H1 (cell line): ENCODE data around the gene SH2D4B. TPM values are rescaled to one million over a fixed set of nuclear protein-coding genes. Genes with fewer than 3 reads are reported as not detected.

Source experiments
- CTCF ChIA-PET: fragments of 300-600 bp; sonication (Branson Sonifier 250); formaldehyde crosslinking; loops from one replicate; lab custom pipeline; 2021; ENCODE audit not compliant: partially characterized antibody; lab: Charles Lee
- POLR2A ChIA-PET: fragments of 300-600 bp; sonication (Branson Sonifier 250); formaldehyde crosslinking; loops from one replicate; lab custom pipeline; 2021; ENCODE audit warnings: inconsistent platforms; ENCODE audit not compliant: partially characterized antibody; lab: Charles Lee
- DNase-seq, 2 experiments: peaks; one replicate each; pipeline versions ENCODE4 v3.0.0 to v3.0.0-alpha.2; 2010 to 2022; ENCODE audit warnings: low spot score in 2 of 2, low read depth in 1 of 2, mixed read lengths in 1 of 2
- FAIRE-seq: peaks from 2 replicates; lab custom pipeline; 2011; peaks lifted over from hg19 to GRCh38; lab: Jason Lieb, UNC
- H2AFZ ChIP-seq: 2 replicates; pipeline ENCODE4 v1.8.1; 2012; ENCODE audit warnings: low read length, inconsistent platforms
- H2AK5ac ChIP-seq: 2 replicates; pipeline ENCODE4 v1.6.1; 2013; ENCODE audit warnings: low read depth, low read length
- H2BK120ac ChIP-seq: replicated peaks from 2 replicates; pipeline ENCODE3; 2013; ENCODE audit warnings: low read depth, low read length, inconsistent platforms
- H2BK12ac ChIP-seq: 2 replicates; pipeline ENCODE4 v1.6.1; 2013; ENCODE audit warnings: low read depth, low read length
- H2BK15ac ChIP-seq: 2 replicates; pipeline ENCODE4 v1.6.1; 2013; ENCODE audit warnings: low read length
- H2BK20ac ChIP-seq: 2 replicates; pipeline ENCODE4 v1.6.1; 2013; ENCODE audit warnings: low read length
- H2BK5ac ChIP-seq: 2 replicates; pipeline ENCODE4 v1.6.1; 2013; ENCODE audit warnings: low read depth, low read length
- H3K14ac ChIP-seq: 2 replicates; pipeline ENCODE4 v1.6.1; 2013; ENCODE audit warnings: inconsistent platforms; ENCODE audit not compliant: insufficient read length
- H3K18ac ChIP-seq: 2 replicates; pipeline ENCODE4 v1.6.1; 2013; ENCODE audit warnings: low read length; ENCODE audit errors: extremely low read depth
- H3K23ac ChIP-seq: 2 replicates; pipeline ENCODE4 v1.6.1; 2013; ENCODE audit warnings: inconsistent platforms; ENCODE audit not compliant: insufficient read length
- H3K23me2 ChIP-seq: 2 replicates; pipeline ENCODE4 v1.6.1; 2013; ENCODE audit warnings: low read depth, low read length
- H3K27ac ChIP-seq: 2 replicates; pipeline ENCODE4 v1.6.1; 2011; ENCODE audit warnings: low read depth, low read length, inconsistent platforms
- H3K27me3 ChIP-seq, 4 experiments: replicated peaks in 1 of 4; 1 replicate in 1 of 4; 2 replicates in 3 of 4; pipeline versions ENCODE4 v1.6.1 to v1.8.1; 2011 to 2013; ENCODE audit warnings: low read length in 3 of 4, mild to moderate bottlenecking in 3 of 4, inconsistent platforms in 2 of 4, mixed read lengths in 2 of 4, moderate library complexity in 1 of 4; ENCODE audit not compliant: control insufficient read depth in 3 of 4, insufficient read depth in 3 of 4; ENCODE audit errors: extremely low read depth in 1 of 4
- H3K36me3 ChIP-seq, 4 experiments: 2 replicates each; pipeline versions ENCODE4 v1.6.1 to v1.8.1; 2011 to 2013; ENCODE audit warnings: mild to moderate bottlenecking in 4 of 4, low read length in 3 of 4, moderate library complexity in 2 of 4, control low read depth in 1 of 4, inconsistent platforms in 1 of 4; ENCODE audit not compliant: insufficient read depth in 4 of 4, control insufficient read depth in 2 of 4
- H3K4ac ChIP-seq: replicated peaks from 2 replicates; pipeline ENCODE3; 2013; ENCODE audit warnings: low read length, low read depth, mixed read lengths, inconsistent platforms; ENCODE audit not compliant: insufficient read length
- H3K4me1 ChIP-seq, 4 experiments: replicated peaks in 1 of 4; 1 replicate in 1 of 4; 2 replicates in 3 of 4; pipeline versions ENCODE4 v1.6.1 to v1.8.1; 2011 to 2013; ENCODE audit warnings: low read length in 3 of 4, inconsistent platforms in 2 of 4, mixed read lengths in 1 of 4; ENCODE audit not compliant: insufficient read depth in 4 of 4, control insufficient read depth in 3 of 4
- H3K4me2 ChIP-seq, 2 experiments: 2 replicates each; pipeline versions ENCODE4 v1.6.1 to v1.8.1; 2011 to 2013; ENCODE audit warnings: low read depth in 2 of 2, low read length in 2 of 2, control low read depth in 1 of 2, inconsistent platforms in 1 of 2, mild to moderate bottlenecking in 1 of 2; ENCODE audit not compliant: insufficient read depth in 1 of 2
- H3K4me3 ChIP-seq, 4 experiments: fragments of 200-600, 300-600 bp in 1 of 4; sonication (generic), shearing (Covaris generic), sonication (Bioruptor Twin) in 1 of 4; 2 replicates each; pipeline versions ENCODE4 v1.5.1 to v1.8.1; 2011 to 2016; ENCODE audit warnings: low read length in 4 of 4, low read depth in 3 of 4, control low read depth in 2 of 4, inconsistent platforms in 2 of 4, mild to moderate bottlenecking in 2 of 4, mixed read lengths in 1 of 4, moderate library complexity in 1 of 4; ENCODE audit not compliant: insufficient read depth in 2 of 4; ENCODE audit errors: extremely low read depth in 1 of 4
- H3K56ac ChIP-seq: replicated peaks from 2 replicates; pipeline ENCODE3; 2013; ENCODE audit warnings: low read depth, mild to moderate bottlenecking, mixed read lengths, low read length, inconsistent platforms; ENCODE audit not compliant: insufficient read length
- H3K79me1 ChIP-seq: 2 replicates; pipeline ENCODE4 v1.6.1; 2013; ENCODE audit warnings: low read depth, low read length, control low read depth
- H3K79me2 ChIP-seq, 2 experiments: 2 replicates each; pipeline versions ENCODE4 v1.6.1 to v1.8.1; 2012 to 2013; ENCODE audit warnings: low read length in 2 of 2, mild to moderate bottlenecking in 2 of 2, inconsistent platforms in 1 of 2; ENCODE audit not compliant: insufficient read depth in 2 of 2, control insufficient read depth in 1 of 2
- H3K9ac ChIP-seq, 4 experiments: replicated peaks in 1 of 4; 1 replicate in 1 of 4; 2 replicates in 3 of 4; pipeline versions ENCODE4 v1.6.1 to v1.8.1; 2011 to 2013; ENCODE audit warnings: low read depth in 3 of 4, low read length in 3 of 4, control low read depth in 2 of 4, mild to moderate bottlenecking in 2 of 4, moderate library complexity in 2 of 4, inconsistent platforms in 1 of 4; ENCODE audit errors: extremely low read depth in 1 of 4
- H3K9me3 ChIP-seq, 2 experiments: 2 replicates each; pipeline versions ENCODE4 v1.6.1 to v1.8.1; 2012 to 2013; ENCODE audit warnings: mild to moderate bottlenecking in 2 of 2, moderate library complexity in 2 of 2, control low read depth in 1 of 2, inconsistent platforms in 1 of 2, low read depth in 1 of 2, low read length in 1 of 2, mixed read lengths in 1 of 2; ENCODE audit not compliant: insufficient read depth in 2 of 2
- H4K20me1 ChIP-seq, 2 experiments: replicated peaks in 1 of 2; 2 replicates each; pipeline versions ENCODE3 to v1.8.1; 2011 to 2013; ENCODE audit warnings: inconsistent platforms in 2 of 2, low read length in 2 of 2, mild to moderate bottlenecking in 1 of 2; ENCODE audit not compliant: insufficient read depth in 2 of 2, control insufficient read depth in 1 of 2
- H4K5ac ChIP-seq: 2 replicates; pipeline ENCODE4 v1.6.1; 2013; ENCODE audit warnings: low read length, low read depth, mixed read lengths, inconsistent platforms; ENCODE audit not compliant: insufficient read length
- H4K8ac ChIP-seq: 2 replicates; pipeline ENCODE4 v1.8.0; 2013; ENCODE audit warnings: mild to moderate bottlenecking, moderate library complexity, low read length, inconsistent platforms; ENCODE audit not compliant: insufficient read depth; ENCODE audit errors: extremely low read depth
- H4K91ac ChIP-seq: replicated peaks from 2 replicates; pipeline ENCODE3; 2013; ENCODE audit warnings: low read length, mixed read lengths, inconsistent platforms; ENCODE audit not compliant: insufficient read length
- TBP ChIP-seq: IDR thresholded peaks from 2 replicates; pipeline ENCODE4 v1.6.1; 2011; ENCODE audit warnings: low read depth, low read length, improper control_type of control experiment
- WGBS, 2 experiments: shearing (Covaris generic) in 1 of 2; methylation state at CpG; one replicate each; pipeline versions ENCODE4 v1.1.6 to v1.1.7; 2013 to 2015; ENCODE audit warnings: low lambda C conversion rate in 2 of 2, mixed read lengths in 2 of 2, inconsistent platforms in 1 of 2, low coverage in 1 of 2, missing lambda C conversion rate in 1 of 2; ENCODE audit not compliant: insufficient replicate concordance in 2 of 2, insufficient coverage in 1 of 2, insufficient read length in 1 of 2; ENCODE audit errors: extremely low coverage in 1 of 2, missing lambda C conversion rate in 1 of 2; 5-methylcytosine and 5-hydroxymethylcytosine counted together
- polyA plus RNA-seq, 7 experiments: library from polyadenylated mRNA; depleted of rRNA in 3 of 7; stranded (reverse) in 5 of 7; unstranded in 2 of 7; fragments of >200 nt in 5 of 7; fragments of 200-250 nt in 2 of 7; gene quantifications; 1 replicate in 5 of 7; 2 replicates in 1 of 7; 4 replicates in 1 of 7; pipeline versions ENCODE4 v1.2.1 to v1.2.3, GENCODE V29; 2011 to 2013; ENCODE audit warnings: missing spikeins in 2 of 7, mixed read lengths in 2 of 7
- total RNA-seq: library from RNA; stranded (reverse); fragmentation: NEBNext Ultra II Directional; extraction: Animal tissue kit (Norgen Biotek cat#: 25700); gene quantifications from 2 replicates; pipeline ENCODE4 v1.2.1, GENCODE V29; 2021

SH2D4B gene
- total and polyA plus RNA-seq, 2 of the 8 experiments (the other 6 are each of a cell fraction or from before 2014, with no cell fraction given): 0.06 to 0.13 TPM

- H3K4me3 ChIP-seq: no peak overlapping the region
- H4K8ac ChIP-seq: no peak overlapping the region
- H2BK15ac ChIP-seq: no peak overlapping the region
- H3K27ac ChIP-seq: no peak overlapping the region
- H3K36me3 ChIP-seq: no peaks in the 10 kb centered on the region
- 92% methylated on average over 13 of the region's 13 CpGs; no CpG with 5 or more reads in 1 of the 2 experiments for WGBS, 2 experiments
- peaks cover 9 to 41% (median 19%) of the 10 kb centered on the region in 4 experiments for H3K4me1 ChIP-seq
- peaks cover 0 to 61% of the 10 kb centered on the region in 2 experiments; a peak in 2 of 4 replicates for H3K79me2 ChIP-seq
- H2AK5ac ChIP-seq: no peak overlapping the region
- H2BK20ac ChIP-seq: no peak overlapping the region
- H3K23me2 ChIP-seq: no peaks in the 10 kb centered on the region; the same call in 1 of the 2 replicates
- H2BK12ac ChIP-seq: no peak overlapping the region
- H2AFZ ChIP-seq: no peak overlapping the region
- H3K9me3 ChIP-seq: no peaks in the 10 kb centered on the region
- no peak overlapping the region for H3K23ac ChIP-seq
- ChIA-PET CTCF (interaction anchor here (0.8 to 21.9 kb wide), 6 partner anchors 10 to 118 kb away, joined by 3 to 1263 read pairs (median 44); partner anchors contain the start of gene TSPAN14), POLR2A (interaction anchor here (0.5 to 1.2 kb wide), 3 partner anchors 37 to 142 kb away, joined by 3 read pairs; no protein-coding TSS in a partner anchor)
- H3K56ac ChIP-seq: no peak overlapping the region
- FAIRE-seq (no peak), DNase-seq (no peak)
- no peak overlapping the region for H3K4me2 ChIP-seq
- H3K18ac ChIP-seq: no peak overlapping the region
- H3K14ac ChIP-seq: no peak overlapping the region
- no peak overlapping the region for H2BK5ac ChIP-seq
- H2BK120ac ChIP-seq: no peak overlapping the region
- no peak for TF ChIP-seq TBP
- H4K20me1 ChIP-seq: peaks cover 26 to 32% of the 10 kb centered on the region in 2 experiments
- no peaks in the 10 kb centered on the region for H3K27me3 ChIP-seq
- H3K4ac ChIP-seq: no peak overlapping the region
- no peak overlapping the region for H4K5ac ChIP-seq
- no peak overlapping the region for H4K91ac ChIP-seq
- H3K79me1 ChIP-seq: peaks cover 21% of the 10 kb centered on the region
- H3K9ac ChIP-seq: no peak overlapping the region
Observed at GRCh38 chr10:80501913-80502521, 35.7 kb upstream of the SH2D4B start.
